Ecto neural progenitor cell (in vitro differentiated cells): ENCODE data around the gene MRLN.
"Not testable (repeated sequence)": the region's sequence is repeated elsewhere in the genome, so short reads cannot be mapped to it uniquely, and the experiment has no call there.

Experiments
- DNase-seq: peaks from one replicate; pipeline ENCODE4 v3.0.0-alpha.2; 2018; ENCODE audit warnings: low spot score

The MRLN gene

DNA sequence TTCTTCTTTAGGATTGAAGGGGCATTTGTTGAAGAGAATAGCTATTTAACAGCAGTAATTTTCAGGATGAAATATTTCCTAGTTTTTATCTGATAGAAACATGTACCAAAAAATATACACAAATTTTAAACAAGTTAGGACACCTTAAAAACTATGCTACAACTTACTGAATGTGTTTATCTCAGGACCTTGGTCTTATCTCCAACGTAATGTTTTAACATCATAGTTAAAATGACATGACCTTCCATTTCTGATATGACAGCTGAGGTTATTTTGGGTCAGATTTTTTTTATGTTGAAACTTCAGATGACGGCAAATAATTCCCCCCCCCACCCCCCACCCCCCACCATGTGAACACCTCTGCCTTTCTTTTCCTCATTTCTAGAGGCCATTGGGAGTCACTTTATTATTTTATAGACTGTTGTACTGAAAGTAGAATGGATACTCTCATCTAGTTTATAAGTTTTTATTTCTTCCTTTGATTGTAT, 8.0 kb downstream of the MRLN start:
- no peak for DNase-seq

- DNase-seq: not testable (repeated sequence)
These were observed 8.5 kb downstream of the MRLN start for GRCh38 chr10:59744762-59745161.

DNA sequence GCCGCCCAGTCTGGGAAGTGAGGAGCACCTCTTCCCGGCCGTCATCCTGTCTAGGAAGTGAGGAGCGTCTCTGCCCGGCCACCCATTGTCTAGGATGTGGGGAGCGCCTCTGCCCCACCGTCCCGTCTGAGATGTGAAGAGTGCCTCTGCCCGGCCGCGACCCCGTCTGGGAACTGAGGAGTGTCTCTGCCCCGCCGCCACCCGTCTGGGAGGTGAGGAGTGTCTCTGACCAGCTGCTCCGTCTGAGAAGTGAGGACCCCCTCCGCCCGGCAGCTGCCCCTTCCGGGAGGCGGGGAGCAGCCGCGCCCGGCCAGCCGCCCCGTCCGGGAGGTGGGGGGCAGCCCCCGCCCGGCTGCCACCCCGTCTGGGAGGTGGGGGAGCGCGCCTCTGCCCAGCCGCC, 9.1 kb downstream of the MRLN start:
- DNase-seq: not testable (repeated sequence)

DNA sequence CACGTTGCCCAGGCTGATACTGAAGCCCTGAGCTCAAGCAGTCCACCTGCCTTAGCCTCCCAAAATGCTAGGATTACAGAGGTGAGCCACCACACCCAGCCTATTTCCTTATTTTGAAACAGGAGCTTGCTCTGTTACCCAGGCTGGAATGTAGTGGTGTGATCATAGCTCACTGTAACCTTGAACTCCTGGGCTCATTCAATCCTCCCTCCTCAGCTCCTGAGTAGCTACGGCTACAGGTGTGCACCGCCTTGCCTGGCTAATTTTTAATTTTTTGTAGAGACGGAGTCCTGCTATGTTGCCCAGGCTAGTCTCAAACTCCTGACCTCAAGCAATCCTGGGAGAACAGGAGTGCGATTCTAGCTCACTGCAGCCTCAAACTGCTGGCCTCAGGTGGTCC, 11.7 kb downstream of the MRLN start:
- no peak for DNase-seq

DNA sequence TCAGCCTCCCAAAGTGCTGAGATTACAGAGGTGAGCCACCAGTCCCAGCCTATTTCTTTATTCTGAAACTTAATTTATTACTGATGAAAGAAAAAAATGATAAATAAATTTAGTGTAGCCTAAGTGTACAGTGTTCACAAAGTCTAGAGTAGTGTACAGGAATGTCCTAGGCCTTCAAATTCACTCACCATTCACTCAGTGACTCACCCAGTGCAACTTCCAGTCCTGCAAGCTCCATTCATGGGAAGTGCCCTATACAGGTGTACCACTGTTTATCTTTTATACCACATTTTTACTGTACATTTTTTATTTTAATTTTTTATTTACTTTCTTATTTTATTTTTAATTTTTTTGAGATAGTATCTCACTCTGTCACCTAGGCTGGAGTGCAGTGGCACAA, 12.2 kb downstream of the MRLN start:
- DNase-seq: no peak

DNA sequence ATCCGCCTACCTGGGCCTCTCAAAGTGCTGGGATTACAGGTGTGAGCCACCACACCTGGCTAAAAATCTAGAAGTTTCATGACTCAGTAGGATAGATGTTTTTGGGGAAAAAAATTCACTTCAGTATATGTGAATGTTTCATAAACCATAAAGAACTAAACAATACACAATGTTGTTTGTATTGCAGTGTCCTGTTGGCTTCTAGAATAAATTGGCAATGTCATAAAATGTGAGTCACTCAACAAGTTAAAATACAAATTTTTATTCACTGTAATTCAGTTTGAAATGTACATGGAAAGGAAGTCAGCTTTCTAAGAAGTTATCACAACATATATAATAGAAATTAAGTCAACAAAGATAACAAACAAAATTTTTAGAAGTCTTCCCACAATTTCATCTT, 16.5 kb downstream of the MRLN start:
- DNase-seq: no peak

DNA sequence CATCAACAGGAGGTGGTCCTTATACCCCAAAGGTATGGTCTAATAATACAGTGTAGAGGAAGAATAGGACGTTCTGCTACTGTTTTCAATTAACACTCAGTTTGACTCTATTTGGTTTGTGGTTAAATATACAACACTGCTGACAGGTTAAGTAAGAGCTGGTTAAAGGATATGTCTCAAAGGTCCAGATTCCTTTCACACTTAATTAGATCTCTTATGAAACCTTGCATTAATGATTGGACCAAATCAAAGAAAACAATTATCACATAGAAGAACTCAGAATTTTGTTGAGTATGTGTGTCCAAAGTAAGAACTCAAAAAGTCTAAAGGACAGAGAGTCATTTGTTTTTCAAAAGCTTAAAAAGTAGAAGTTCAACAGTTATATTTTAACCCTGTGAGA, 18.0 kb downstream of the MRLN start:
- DNase-seq: no peak

DNA sequence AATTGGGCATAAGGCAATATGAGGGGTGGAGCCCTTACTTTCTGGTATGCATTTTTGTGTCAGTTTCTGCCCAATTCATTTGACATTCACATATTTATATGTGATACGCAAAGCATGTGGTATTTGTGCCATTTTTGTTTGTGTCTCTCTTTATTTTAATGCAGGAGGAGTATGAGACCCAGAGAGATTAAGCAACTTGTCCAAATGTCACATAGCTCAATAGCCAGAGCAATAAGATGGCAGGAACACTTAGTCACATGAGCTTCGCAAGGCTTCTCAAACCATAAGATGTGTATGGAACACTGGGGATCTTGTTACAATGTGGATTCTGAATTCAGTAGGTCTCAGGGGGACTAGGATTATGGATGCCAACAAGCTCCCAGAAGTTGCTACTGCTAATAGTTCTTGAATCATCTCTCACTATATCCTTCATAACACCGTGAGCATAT, 19.2 kb downstream of the MRLN start:
- no peak for DNase-seq

DNA sequence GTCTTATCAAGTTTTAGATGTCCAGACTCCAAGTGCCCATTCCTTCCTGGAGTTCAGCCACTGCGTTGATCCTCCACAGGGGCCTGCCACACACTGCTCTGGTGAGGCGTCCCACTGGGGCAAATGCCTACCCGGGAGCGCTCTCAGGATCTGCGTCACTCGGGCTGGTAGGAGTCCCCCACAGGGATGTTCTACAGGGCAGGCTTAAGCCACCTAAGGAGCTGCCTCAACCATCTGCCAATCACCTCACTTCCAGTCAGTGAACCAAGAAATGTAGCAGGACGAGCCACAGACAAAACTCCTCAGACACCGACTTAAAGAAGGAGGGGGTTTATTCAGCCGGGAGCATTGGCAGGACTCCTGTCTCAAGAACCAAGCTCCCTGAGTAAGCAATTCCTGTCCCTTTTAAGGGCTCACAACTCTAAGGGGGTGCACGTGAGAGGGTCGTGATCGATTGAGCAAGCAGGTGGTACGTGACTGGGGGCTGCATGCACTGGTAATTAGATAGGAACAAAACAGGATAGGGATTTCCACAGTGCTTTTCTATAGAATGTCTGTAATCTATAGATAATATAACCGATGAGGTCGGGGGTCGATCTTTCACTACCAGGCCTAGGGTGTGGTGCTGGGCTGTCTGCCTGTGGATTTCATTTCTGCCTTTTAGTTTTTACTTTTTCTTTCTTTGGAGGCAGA, 19.8 kb downstream of the MRLN start:
- not testable (repeated sequence) for DNase-seq

DNA sequence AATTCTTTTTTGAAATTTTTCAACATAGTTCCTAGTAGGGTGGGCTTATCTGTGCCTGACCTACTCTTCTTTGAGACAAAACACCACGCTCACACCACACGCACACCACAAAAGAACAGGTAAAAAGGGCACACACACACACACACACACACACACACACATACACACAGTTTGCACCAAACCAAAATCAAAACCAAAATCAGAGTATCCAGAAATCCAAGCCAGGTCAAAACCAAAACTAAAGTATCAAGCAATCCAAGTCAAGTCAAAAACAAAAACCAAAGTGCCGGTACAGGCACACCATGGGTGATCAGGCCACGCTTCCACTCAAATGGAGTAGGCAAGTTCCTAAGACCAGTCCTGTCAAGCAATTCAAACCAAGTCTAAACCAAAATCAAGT, 20.4 kb downstream of the MRLN start:
- not testable (repeated sequence) for DNase-seq

- not testable (repeated sequence) for DNase-seq
These were observed 24.1 kb downstream of the MRLN start for GRCh38 chr10:59729167-59729566.

GRCh38 chr10:59724098-59724938, 28.9 kb downstream of the MRLN start:
- DNase-seq: no peak

GRCh38 chr10:59720377-59720776, 32.9 kb downstream of the MRLN start:
- DNase-seq: no peak

DNA sequence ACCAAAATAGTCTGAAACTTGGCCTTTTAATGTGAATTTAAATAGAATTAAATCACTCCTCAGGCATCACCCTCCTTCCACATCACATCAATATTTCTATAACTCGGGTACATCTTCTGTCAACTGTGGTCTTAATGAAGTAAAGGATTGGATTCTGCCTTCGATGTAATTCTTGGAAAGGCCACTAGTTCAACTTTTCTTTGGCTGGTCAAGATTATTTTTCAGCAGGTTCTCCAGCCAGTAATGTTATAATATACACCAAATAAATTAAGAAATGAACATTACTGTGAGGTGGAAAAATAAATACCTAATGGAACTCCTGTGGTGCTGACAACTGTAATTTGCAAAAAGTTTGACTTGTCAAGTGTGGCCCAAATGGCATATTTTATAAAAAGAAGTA, 33.9 kb downstream of the MRLN start:
- DNase-seq: no peak

DNA sequence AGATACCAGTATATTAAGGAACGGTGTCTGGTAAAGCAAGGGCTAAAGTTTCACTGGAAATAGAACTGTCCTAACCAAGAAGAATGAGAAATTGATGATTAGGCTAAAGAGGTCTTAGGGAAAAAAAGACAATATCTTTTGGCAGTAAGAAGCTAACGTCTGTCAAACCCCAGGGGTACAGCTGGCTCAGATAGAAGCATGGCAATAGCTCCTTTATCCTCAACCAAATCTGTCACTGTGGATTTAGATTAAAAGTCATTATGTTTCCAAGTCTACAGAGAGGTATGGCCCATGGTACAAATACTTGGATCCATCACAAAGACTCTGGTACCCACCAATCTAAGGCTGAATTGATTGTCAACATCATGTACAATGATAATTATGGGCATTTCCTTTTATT, 35.0 kb downstream of the MRLN start:
- DNase-seq: no peak

DNA sequence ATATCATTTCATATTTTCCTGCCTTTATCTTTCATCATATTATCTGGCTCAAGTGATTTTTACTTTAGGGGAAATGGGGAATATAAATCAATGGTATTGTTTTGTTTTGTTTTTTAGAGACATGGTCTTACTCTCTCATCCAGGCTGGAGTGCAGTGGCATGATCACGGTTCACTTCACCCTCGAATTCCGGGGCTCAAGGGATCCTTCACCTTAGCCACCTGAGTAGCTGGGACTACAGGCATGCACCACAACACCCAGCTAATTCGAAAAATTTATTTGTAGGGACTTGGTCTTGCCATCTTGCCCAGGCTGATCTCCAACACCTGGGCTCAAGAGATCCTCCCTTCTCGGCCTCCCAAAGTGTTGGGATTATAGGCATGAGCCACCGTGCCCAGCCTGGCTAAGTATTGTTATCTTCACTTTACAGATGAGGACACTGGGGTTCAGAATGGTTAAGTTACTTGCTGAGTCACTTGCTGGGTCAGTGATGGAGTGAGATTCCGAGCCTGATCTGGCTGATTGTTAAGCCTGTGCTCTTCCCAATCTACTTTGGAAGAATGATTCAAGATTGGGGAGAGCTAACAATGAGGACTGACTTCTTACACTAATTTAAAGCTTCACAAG, 39.9 kb downstream of the MRLN start:
- no peak for DNase-seq

DNA sequence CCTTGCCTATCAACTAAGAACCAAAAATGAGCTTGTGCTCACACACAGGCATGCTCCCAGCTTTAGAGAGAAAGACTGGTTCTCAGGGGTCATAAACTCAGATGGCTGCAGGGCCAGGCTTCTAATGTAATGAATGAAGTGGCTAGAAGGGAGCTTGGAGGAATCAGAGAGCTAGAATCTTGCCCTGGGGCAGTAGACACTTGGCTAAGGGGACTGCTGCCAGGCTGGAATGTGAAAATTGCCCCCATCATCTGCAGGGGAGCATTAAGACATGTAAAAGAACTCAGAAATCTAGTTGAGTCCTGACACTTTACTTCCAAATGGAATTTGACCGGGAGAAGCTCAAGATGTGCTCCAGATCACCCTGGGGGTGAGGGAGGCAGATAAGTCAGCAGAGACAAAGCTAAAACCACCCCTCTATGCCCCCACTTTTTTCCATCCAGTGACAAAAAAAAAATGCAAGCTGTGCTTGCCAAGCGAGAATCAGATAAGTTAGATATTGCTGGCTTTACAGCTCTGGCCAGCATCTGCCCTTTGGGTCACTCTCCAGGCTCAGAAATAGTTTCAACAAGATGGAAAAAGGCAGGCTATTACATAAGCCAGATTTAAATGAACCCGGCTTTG, 41.3 kb downstream of the MRLN start:
- no peak for DNase-seq

- DNase-seq: peak; percentile 89
These were observed 43.7 kb downstream of the MRLN start, which contains the start of gene SLC16A9 for GRCh38 chr10:59709395-59710125. SLC16A9 (minus strand) TSS chr10:59709850; CDS start chr10:59684291, 25,559 bp downstream.

DNA sequence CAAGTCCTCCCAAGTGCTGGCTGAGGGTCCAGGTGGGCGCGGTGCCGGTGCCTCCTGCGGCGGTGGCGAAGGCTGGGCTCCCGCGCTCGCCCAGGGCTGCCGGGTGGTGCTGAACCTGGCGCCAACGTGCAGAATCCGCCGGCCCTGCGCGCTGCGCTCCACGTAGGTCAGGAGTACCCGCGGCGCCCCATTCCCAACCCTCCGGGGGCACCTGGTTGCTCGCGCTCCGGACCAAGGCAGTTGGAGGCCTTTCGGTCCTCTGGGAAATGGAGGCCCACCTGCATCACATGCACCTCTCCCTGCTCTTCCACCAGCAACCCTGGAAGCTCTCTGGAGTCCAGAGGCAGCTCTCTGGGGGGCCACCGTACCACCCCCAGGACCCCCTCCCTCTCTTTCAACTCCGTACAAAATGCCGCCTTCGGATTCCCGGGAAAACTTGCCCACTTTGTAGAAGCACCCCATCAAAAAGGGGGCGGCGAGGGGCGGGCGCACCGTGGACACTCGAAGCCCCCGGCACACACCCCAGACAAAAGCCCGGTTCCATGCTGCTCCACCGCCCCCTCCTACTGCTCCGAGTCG, 44.4 kb downstream of the MRLN start:
- DNase-seq: peak; percentile 64

DNA sequence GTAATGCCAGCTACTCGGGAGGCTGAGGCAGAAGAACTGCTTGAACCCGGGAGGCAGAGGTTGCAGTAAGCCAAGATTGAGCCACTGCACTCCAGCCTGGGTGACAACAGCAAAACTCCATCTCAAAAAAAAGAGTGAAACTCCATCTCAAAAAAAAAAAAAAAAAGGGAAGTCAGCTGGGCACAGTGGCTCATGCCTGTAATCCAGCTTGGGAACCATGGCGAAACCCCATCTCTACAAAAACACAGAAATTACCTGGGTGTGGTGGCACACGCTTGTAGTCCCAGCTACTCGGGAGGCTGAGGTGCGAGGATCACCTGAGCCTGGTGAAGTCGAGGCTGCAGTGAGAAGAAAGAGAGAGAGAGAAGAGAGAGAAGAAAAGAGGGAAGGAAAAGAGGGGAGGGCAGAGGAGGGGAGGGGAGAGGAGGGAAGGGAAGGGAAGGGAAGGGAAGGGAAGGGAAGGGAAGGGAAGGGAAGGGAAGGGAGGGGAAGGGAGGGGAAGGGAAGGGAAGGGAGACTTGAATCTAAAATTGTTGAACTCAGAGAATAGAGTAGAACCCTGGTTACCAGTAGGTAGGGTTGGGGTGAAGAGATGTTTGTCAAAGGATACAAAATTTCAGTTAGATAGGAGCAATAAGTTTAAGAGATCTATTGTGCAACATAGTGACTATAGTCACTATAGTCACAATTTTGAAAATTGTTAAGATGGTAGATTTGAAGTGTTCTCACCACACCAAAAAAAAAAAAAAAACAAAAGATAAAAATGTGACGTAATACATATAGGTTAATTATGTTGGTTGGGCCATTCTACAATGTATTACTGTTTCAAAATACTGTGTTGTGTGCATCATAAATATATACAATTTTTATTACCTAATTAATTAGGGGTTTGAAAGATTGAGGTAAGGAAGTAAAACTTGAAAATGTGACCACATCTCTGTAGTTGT, 46.1 kb downstream of the MRLN start:
- DNase-seq: no peak
